ENCODE results near the gene LEF1.
"Not testable (repeated sequence)": the region's sequence is repeated elsewhere in the genome, so short reads cannot be mapped to it uniquely, and the experiment has no call there.

Gene LEF1

GRCh38 chr4:108031427-108032083 is 137.2 kb downstream of the LEF1 start:
- no peak for DNase-seq (ENCODE audit: low spot score)

- peak; percentile 72 for DNase-seq (ENCODE audit: low spot score)
Observed at GRCh38 chr4:108030332-108030731, 138.4 kb downstream of the LEF1 start.

DNA sequence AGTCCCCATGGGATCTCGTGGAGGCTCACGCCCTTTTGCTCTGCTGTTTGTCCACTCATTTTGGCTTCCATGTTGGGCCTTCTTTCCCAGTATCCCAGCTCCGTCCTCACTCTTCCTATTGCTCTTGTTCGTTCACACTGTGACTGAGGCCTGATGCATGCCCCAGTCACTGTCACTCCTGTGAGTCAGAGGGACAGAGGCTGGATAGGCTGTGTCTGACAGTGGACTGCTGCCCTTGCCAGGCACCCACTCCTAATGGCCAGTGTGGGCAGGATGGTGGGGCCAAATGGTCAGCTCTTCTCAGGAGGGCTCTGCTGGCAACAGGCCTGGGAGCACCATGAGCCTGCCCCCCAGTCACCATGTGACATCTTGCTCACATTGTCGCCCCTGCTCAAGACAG is 139.0 kb downstream of the LEF1 start:
- DNase-seq (ENCODE audit: low spot score): no peak

DNA sequence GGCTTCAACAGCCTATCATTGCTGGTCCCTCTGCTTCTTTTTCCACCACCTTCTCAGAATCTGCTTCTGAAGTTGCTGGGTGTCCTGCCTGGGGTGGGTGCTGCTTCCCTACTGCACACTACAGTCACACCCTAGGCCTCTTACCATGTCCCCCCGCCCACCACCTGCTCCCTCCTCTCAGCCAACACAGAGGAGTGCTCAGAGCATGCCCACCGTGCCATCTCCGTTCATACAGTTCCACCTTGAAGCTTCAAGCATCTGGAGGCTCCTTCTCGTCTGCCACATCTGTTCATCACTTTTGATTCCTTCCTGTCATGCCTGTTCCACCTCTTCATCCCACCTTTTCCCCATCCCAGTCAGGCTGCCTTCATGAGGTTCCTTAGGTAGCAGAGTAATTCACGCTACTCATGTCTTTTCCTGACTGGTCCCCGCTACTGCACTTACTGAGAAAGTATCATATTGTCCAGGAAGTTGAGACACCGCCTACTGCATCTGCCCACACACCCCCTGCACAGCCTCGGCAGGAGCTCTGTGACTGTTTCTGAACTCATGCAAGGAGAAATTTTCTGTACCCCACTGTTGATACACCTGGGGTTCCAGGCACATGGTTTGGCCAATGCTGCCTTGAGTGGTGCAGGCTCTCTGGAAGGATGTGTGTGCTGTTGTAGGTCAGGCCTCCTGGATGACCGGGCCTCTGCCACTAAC is 139.6 kb downstream of the LEF1 start:
- DNase-seq (ENCODE audit: low spot score): no peak

DNA sequence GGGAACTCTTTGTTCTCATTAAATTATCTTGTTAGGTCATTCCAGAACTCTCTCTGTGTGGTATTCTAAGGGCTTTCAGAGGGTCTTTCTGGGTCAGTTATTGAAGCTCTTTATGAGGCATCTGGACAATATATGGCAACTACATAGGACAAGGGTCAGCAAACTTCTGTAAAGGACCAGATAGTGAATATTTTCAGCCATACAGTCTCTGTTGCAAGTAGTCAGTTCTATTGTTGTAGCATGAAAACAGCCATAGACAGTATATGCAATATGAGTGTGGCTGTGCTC is 143.9 kb downstream of the LEF1 start:
- no peak for DNase-seq (ENCODE audit: low spot score)

- no peak for DNase-seq (ENCODE audit: low spot score)
Observed at GRCh38 chr4:108024085-108024877, 144.5 kb downstream of the LEF1 start.

DNA sequence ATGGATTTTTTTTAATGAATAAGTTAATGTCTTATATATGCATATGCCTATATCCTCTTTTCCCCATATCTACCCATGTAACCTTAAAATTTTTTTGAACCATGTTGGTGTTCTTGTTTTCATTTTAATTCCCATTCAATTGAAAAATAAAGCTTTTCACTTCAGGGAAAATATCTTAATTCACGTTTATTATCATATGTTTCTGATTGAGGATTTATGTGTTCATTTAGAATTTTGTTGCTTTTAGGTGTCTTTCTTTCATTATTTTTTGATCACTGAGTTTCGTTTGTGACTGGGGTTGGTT is 149.9 kb downstream of the LEF1 start:
- no peak for DNase-seq (ENCODE audit: low spot score)

GRCh38 chr4:108018040-108018883 is 150.5 kb downstream of the LEF1 start:
- DNase-seq (ENCODE audit: low spot score): peak; percentile 81

DNA sequence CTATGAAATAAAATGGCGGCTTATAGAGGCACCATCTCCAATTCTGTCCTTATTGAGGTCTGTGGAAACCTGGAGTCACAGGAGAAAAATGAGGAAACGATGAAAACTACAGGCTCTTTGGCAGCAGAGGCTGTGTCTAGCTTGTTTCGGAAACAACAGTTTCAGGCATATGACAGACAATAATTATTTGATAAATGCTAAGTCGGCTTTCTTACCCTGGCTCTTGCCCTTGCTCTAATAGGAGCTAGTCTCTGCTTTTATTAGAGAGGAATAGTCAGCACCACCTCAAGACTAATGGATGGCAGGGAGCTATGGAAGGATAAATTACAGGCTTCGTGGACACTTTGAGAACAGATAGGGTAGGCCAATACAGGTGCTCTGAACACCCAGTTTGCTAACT is 154.8 kb downstream of the LEF1 start:
- DNase-seq (ENCODE audit: low spot score): no peak

DNA sequence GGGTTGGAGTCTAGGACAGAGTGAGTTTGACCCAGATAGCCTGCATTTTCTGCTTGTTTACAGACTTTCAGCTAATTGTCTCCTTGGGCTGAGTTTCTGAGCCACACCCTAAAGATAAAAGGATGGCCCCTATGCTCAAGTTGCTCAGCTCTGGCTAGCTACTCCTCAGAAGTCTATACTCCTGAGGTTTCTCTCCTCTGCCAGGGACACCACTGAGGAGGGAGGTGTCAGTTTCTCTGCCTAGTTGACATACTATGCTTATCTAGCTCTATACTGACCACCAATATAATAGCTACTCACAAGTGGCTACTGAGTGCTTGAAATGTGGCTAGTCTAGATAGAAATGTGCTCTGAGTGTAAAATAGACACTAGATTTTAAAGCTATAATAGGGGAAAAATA is 155.4 kb downstream of the LEF1 start:
- no peak for DNase-seq (ENCODE audit: low spot score)

DNA sequence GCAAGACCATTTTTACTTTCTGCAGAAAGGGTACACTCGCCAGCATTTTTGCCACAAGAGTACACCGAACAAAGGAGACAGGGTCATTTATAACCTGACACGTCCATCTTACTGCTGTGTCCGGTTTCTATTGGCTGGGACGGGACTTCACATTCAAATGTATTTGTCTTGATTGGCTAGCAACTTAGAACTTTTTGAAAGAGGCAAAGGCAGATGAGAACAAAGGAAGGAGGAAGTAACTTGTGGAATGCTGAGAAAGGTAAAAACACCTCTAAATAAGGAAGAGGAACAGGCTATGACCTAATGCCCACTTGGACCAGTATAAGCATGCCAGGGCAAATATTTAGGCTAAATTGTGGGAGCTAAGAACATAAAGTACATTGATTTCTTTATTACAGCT is 156.3 kb downstream of the LEF1 start:
- not testable (repeated sequence) for DNase-seq (ENCODE audit: low spot score)

- no peak for DNase-seq (ENCODE audit: low spot score)
Observed at GRCh38 chr4:108010167-108010566, 158.6 kb downstream of the LEF1 start.

DNA sequence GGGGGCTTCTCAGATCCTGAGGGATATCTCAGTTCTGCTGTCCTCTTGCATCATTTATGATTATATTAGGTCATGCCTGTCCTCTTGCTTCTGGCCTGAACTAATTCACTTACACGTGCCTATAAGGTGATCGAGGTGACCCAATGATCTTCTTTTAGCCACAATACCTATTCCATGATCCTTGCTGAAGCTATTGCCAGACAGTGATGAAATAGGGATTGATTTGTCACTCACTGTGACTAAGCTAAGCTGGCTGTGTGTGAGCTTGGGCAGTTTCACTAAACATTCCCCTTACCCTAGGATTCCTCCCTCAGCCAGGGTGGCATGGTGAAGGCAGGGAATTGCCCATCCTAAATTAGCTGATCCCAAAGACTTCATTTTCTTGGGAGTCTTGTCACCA is 160.0 kb downstream of the LEF1 start:
- no peak for DNase-seq (ENCODE audit: low spot score)

- no peak for DNase-seq (ENCODE audit: low spot score)
Observed at GRCh38 chr4:108007984-108008383, 160.7 kb downstream of the LEF1 start.

- no peak for DNase-seq (ENCODE audit: low spot score)
Observed at GRCh38 chr4:108006361-108006760, 162.4 kb downstream of the LEF1 start.

DNA sequence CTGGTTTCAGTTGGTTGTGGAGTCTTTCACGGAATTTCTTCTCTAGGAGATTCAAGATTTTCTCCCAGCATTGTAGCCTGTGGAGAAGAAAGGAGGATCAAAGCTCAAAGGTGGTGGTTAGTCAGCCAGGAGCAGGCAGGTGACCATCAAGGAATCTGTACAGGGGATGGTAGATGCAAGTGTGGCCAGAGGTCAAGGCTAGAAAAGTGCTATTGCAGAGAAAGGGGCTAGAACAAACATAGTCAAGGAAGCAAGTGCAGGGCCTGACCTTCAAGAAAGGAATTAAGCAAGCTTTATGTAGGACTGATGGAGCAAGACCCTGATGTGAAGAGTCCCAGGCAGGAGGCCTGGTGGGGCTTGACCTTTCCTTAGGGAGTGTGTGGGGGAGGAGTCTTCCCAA is 162.9 kb downstream of the LEF1 start:
- DNase-seq (ENCODE audit: low spot score): no peak

- DNase-seq (ENCODE audit: low spot score): no peak
Observed at GRCh38 chr4:108004646-108005045, 164.1 kb downstream of the LEF1 start.

DNA sequence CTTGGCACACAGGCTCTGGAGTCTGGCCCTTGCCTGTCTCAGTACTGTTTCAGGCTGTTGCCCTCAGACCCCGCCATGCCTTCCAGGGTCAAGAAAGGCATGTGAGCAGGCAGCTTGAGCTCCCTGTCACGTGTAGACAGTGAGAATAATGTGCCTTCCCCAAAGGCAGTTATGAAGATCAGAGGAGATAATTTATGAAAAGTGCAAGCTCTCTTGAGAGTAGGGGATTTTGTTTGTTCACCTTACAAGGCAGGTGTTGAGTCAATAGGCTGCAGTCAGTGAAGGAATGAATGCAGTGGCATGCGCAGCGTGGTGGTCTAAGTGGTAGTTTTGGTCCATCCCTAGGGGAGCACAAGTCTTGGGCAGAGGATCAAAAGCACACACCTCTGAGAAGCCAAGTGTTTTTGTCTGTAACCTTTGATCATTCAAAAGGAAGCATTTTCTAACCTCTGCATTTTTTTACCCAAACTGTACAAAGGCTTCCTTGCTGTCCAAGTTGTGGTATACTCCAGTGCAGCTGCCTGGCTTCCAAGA is 164.7 kb downstream of the LEF1 start:
- DNase-seq (ENCODE audit: low spot score): no peak

DNA sequence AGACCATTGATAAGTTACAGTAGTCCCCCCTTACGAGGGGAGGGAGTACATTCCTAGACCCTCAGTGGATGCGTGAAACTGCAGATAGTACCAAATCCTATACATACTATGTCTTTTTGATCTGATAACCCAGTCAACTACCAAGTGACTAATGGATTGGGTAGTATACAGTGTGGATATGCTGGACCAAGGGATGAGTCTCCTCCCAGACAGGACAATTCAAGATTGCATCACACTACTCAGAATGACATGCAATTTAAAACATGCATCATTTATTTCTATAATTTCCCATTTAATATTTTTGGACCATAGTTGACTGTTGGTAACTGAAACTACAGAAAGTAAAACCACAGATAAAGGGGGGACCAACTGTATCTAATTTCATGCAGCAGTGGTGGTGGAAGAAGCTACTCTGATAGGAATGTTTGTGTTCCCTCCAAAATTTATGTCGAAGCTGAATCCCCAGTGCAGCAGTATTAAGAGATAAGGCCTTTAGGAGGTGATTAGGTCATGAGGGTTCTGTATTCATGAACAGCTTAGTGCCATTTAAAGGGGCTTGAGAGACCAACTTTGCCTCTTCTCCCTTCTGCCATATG is 167.1 kb downstream of the LEF1 start:
- no peak for DNase-seq (ENCODE audit: low spot score)

DNA sequence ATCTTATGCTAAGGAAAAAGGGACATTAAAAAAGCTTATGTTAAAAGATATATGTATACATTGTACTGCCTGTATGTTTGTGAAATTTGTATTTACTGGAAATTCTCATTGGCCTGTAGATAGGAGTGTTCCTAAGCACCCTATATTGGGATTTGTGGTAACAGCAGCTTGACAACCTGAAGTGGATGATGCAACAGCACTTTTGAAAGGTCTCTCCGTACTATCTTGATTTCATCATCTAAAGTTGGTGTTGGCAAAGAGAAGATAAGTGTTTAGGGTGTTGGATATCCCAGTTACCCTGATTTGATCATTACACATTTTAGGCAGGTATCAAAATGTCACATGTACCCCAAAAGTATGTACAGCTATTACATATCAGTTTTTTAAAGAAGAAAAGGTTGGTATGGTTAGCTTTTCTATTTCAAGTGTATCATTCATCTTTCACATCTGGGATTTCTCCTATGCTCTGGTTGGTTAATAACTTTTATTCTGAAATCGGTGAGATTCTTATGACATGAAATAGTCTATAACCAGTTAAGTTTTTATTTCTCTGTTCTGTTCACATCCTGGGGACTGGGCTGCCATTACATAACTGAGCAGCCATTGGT is 168.7 kb downstream of the LEF1 start:
- DNase-seq (ENCODE audit: low spot score): no peak

- DNase-seq (ENCODE audit: low spot score): no peak
Observed at GRCh38 chr4:107997794-107998193, 170.9 kb downstream of the LEF1 start.
